HG03378 (cell line): ENCODE measurements around the gene GLIPR1L2.
"Not testable (repeated sequence)": the region's sequence is repeated elsewhere in the genome, so short reads cannot be mapped to it uniquely, and the experiment has no call there.

ENCODE experiments used
- ATAC-seq: cut with Tn5 transposase; IDR thresholded peaks from one replicate; pipeline ENCODE4 v1.9.1; 2021; ENCODE audit warnings: mild to moderate bottlenecking, moderate library complexity; ENCODE audit not compliant: unreplicated experiment

The GLIPR1L2 gene

DNA sequence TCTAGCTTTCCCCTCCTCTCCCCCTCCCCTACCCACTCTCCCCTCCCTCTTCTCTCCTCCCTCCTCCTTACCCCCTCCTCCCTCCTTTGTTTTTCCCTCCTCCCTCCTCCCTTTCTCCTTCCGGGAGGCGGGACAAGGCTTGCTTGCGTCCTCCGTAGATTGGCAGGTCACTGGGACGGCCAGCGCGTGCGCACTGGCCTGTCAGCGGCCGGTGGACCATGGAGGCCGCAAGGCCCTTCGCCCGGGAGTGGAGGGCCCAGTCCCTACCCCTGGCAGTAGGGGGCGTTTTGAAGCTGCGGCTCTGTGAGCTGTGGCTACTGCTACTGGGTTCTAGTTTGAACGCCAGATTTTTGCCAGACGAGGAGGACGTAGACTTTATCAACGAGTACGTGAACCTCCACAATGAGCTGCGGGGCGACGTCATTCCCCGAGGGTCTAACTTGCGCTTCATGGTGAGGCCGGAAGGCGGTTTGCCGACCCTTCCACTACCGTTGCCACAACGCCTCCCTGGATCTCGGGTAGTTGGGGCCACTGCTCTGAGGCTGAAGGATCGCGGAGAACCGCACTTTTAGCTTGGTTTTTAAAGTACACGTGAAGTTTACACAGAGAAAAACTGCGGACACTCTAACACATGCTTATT, at the start of gene GLIPR1L2:
Gene GLIPR1L2 (plus strand): TSS at position 191 of the 640 bp plus-strand sequence. CDS start 28 bp downstream, at position 219.
- peak; percentile 95 for ATAC-seq

DNA sequence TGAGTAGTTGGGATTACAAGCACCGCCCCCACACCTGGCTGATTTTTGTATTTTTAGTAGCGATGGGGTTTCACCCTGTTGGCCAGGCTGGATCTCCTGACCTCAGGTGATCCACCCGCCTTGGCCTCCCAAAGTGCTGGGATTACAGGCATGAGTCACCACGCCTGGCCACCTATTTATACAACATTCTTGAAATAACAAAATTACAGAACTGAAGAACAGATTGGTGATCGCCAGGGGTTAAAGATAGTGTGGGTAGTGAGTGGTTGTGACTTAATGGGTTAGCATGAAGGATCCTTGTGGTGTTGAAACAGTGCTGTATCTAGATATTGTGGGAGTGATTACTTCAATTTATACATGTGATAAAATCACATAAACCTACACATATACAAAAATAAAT, 49.0 kb upstream of the GLIPR1L2 start:
- no peak for ATAC-seq

DNA sequence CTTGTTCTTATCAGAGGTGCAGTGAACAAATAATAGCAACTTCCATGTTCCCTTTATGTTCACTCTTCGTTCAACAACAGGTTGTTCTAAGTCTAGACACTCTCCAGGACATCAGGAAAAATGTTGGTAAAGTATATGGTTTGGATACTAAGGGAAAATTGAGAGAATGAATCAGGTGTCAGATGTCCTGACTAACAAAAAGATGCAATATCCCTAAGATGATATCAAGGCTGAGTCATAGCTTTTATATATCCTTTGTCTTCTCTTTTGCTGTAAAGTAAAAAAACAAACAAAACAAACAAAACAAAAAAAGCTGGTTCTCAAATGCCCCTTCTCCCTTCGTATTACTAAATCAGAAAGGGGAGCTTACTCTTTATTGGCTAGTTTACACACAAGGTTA, 45.4 kb upstream of the GLIPR1L2 start:
- ATAC-seq = no peak

DNA sequence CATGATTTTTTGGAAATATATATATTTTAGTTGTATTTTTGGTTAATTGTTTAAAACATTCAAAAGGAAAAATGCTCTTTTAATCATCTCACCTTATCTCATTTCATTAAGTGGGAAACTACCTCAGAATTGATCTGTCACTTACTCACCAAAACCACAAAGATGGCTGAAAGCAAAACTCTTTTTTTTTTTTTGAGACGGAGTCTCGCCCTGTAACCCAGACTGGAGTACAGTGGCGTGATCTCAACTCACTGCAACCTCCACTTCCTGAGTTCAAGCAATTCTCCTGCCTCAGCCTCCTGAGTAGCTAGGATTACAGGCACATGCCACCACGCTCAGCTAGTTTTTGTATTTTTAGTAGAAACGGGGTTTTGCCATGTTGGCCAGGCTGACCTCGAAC, 44.7 kb upstream of the GLIPR1L2 start:
- not testable (repeated sequence) for ATAC-seq

DNA sequence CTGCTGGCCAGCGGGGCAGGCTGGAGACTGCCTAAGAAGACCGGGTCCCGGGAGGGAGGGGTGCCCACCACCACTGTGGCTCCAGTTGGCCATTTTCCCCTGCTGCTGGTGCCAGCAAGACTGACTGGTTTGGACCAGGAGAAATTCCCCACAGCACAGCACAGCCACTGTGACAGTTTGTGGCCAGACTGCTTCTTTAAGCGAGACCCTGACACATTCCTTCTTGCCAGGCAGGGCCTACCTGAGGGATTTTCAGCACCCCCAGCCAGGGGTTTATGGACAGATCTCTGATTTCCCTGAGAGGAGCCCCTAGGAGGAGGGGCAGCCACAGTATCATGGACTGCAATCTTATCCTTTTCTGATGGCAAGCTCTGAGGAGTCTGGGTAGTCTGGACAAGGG, 40.9 kb upstream of the GLIPR1L2 start:
- ATAC-seq = no peak

DNA sequence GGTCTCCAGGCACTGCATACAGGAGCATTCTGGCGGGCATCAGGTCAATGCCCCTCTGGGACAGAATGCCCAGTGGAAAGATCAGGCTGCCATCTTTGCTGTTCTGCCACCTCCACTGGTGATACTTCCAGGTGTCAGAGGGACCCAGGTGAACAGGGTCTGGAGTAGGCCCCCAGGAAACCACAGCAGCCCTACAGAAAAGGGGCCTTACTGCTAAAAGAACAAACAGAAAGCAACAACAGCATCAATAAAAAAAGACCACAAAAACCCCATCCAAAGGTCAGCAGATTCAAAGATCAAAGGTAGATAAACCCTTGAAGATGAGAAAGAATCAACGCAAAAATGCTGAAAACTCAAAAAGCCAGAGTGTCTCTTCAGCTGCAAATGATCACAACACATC, 40.5 kb upstream of the GLIPR1L2 start:
- ATAC-seq = no peak

DNA sequence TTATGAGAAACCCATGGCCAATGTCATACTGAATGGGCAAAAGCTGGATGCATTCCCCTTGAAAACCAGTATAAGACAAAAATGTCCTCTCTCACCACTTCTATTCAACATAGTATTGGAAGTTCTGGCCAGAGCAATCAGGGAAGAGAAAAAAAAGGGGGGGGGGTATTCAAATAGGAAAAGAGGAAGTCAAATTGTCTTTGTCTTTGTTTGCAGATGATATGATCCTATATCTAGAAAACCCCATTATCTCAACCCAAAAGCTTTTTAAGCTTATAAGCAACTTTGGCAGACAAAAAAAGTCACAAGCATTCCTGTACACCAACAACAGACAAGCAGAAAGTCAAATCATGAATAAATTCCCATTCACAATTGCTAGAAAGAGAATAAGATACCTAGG, 36.9 kb upstream of the GLIPR1L2 start:
- no peak for ATAC-seq

DNA sequence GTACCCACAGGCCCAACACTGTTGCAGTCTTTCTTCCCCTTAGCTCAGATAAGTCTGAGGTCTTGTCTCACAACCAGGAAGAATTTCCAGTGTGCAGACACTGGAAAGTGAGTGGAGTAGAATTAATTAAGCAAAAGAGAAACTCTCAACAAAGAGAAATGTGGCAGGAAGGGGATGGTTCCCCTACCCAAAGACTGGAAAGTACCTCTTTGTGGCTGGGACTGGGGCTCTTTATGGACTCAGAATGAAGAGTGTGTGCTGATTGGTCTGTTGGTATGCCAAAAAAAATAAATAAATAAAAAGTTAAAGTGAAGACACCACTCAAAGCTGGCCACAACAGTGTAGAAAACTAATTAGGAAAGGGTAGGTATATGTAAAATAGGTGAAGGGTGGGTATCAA, 30.0 kb upstream of the GLIPR1L2 start:
- peak; percentile 70 for ATAC-seq

DNA sequence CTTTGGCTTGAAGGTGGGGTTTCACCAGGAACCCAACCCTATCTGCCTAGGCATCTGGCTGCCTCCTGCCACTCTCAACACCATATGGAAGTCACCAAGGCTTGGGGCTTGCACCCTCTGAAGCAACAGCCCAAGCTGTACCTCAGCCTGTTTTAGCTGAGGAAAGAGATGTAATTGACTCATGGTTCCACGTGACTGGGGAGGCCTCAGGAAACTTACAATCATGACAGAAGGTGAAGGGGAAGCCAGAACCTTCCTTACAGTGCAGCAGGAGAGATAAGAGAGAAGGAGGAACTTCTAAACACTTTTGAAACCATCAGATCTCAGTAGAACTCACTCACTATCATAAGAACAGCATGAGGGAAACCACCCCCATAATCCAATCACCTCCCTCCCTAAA, 29.5 kb upstream of the GLIPR1L2 start:
- ATAC-seq = peak; percentile 19

DNA sequence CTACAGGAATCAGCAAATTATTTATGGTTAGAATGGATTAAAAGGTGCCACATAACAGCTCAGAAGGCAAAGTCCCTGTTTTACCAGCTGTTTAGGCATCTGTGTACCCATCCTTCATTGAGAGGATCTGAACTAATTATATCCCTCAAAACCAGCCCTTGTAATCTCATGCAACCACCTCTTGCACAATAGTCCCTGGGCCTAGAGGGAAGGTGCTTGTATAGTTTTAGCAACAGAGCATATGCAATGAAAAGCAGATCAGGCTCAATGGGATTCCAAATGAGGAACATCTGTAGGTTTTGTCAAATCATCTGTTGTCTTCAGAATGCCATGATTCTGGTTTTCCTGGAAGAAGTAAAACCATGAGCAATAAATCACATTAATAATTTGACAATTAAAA, 26.0 kb upstream of the GLIPR1L2 start:
- ATAC-seq = no peak

DNA sequence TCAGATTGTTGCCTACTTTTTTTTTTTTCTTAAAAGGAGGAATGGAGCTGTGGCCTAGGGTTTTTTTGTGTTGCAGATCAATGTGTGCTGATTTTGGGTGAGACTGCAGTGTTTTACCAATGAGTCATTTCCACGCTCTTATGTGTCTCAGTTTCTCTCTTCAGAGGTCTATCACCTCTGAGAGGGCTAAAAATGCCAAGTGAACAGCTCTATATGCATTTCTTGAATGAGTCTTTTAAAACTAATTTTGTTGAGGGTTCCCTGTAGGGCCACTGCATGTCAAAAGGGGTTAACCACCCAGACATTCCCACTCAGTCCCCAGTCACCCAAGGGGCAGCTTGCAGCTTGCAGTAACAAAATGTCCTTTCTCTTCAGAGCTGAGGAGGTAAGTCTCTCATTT, 24.3 kb upstream of the GLIPR1L2 start:
- ATAC-seq = peak; percentile 83

DNA sequence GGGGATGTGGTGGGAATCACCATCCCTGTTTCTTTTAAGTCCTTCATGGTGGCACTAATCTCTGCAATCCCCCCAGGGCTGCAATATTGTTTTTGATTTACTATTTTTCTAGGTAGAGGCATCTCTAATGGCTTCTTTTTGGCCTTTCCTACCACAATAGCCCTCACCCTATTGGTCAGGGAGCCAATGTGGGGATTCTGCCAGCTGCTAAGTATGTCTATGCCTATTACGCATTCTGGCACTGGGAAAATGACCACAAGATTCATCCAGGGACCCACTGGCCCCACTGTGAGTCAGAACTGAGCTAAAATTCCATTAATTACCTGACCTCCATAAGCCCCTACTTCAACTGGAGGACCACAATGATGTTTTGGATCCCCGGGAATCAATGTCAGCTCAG, 15.9 kb upstream of the GLIPR1L2 start:
- no peak for ATAC-seq

DNA sequence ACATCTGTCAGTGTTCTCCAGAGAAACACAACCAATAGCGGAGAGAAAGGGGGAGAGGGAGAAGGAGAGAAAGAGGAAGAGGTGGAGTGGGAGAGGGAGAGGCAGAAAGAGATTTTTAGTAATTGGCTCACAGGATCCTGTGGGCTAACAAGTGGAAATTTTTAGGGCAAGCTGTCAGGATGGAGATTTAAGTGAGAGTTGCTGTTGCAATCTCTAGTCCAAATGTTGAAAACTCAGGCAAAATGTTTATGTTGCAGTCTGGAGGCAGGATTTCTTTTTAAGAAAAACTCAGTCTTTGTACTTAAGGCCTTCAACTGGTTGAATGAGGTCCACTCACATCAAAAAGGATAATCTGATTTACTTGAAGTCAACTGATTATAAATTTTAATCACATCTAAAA, 12.5 kb upstream of the GLIPR1L2 start:
- ATAC-seq = no peak

DNA sequence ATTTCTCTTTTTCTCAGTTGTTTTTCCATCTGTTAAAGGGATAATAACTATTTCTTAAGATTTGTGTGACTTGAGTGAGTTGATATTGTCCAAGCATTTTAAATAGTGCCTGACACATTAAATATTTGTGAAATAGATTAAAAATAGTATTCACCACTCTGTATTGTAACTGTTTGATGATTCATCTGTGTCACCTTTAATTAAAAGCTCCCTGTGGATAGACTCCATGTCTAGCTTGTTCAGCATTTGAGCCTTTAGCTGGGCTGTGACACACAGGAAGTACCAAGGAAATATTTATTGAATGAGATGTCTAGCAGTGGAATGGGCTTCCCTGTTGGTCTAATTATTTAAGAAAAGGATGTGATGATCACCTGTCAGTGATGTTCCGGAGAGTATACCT, 1.8 kb upstream of the GLIPR1L2 start:
- ATAC-seq = no peak

DNA sequence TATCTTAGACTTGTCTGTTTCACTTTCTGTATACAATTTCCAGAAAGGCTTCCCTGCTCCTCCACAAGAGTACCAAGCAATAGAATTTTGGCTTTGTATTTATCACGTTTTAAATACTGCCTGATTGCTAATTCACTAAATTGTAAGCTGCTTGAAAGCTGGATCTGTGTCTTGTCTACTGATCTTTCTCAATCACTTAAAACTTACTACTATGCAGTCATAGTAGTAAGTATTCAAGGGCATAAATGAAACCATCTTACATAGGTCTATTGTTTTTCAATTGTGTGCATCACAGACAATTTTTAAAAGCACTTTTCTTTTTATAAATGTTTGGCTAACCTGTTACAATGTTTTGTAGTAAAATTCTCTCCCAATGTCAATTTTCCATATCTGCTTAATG, 1.2 kb upstream of the GLIPR1L2 start:
- ATAC-seq = no peak

DNA sequence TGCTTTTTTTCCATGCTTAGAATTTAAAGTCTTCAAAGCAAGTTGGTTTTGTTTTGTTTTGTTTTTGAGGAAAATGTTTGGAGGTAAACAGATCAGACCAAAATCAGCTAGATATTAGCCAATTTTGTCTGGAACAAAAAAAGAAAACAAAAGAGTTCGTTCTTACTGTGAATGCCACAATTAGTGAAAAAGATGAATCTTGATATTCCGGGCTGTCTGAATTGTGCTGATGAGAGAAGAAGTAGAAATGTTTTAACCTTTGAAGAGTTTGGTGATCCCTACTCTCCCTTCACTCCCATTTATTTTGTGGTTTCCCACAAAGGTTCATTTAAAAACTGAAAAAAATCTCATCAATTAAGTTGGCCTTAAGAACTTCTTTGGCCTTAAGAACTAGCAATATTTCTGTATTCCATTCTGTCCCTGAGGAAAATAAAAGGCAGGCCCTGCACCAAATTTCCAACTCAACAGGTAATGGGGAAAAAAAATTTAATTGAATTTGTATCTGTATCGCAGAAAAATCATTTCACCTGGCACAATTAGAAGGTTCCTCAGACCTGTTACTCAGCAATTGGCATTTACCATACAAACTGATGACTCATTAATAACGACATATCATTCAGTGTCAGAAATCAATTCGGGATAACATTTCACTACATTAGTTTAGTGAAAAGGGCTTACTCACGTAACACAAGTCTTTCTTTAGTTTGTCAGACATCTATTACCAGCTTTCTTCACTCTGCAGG, 562 bp upstream of the GLIPR1L2 start:
- peak; percentile 4 for ATAC-seq

DNA sequence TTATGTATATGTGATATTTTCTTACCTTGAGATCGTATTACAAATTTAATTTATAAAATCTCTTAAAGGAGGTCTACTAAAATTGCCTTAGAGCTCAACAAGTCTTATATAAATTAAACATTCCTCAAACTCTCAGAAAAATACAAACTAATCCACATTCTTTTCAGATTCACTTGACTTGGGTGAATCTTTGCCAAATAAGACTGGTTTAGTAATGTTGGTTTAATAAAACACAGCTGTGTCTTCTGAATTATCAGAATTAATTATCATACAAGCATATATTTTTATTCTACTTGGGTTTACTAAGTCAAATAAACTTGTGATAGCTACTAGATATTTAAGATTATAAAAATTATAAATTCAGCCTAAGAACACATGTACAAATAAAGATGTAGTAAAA, 13.3 kb downstream of the GLIPR1L2 start:
- ATAC-seq = no peak

DNA sequence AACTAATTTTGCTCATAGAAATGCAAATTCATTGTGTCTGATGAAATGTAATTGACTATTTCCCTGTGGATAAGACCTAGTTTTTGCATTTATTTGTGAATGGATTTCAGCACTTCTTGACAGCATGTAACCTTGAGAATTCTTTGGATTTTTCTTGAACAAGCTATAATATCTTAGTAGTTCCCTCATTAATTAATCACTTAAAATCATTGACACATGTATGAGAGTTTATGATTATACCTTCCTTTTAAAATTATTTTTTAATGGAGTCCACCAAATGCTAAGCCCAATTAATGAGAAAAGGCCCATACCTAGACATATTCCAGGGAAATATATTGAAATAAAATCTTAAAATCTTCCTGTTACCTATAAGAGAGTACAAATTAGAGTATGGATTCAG, 16.8 kb downstream of the GLIPR1L2 start:
- no peak for ATAC-seq

DNA sequence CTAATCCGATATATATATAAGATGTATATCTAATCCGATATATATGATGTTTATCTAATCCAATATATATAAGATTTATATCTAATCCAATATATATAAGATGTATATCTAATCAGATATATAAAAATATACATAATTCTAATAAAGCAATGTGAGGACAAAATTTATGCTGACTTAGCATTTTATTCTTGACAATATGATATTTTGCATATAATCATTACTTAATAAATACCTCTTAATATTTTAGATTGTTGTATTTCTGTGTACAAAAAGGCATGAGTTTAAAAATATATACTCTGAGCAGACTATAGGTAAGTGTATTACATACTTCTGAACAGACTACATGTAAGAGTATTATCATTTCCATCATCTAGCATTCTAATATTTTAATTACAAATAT, 18.9 kb downstream of the GLIPR1L2 start:
- ATAC-seq = no peak

DNA sequence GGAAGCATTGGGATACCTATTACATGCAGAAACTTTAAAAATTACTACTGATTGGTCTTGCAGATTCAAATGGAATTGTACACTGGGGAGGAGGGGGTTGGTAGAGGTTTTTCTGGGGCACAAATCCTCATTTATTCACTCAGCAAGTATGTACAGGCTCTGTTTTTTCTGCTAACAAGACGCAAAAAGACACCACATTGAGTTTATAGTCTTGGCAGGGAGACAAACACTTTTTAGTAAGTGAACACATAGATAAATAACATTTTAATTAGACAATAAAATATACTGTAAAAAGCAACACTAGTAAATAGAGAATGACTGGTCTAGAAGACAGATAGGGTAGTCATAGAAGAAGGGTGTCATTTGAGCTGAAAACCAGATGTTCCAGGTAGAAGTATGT, 23.8 kb downstream of the GLIPR1L2 start:
- ATAC-seq = no peak

DNA sequence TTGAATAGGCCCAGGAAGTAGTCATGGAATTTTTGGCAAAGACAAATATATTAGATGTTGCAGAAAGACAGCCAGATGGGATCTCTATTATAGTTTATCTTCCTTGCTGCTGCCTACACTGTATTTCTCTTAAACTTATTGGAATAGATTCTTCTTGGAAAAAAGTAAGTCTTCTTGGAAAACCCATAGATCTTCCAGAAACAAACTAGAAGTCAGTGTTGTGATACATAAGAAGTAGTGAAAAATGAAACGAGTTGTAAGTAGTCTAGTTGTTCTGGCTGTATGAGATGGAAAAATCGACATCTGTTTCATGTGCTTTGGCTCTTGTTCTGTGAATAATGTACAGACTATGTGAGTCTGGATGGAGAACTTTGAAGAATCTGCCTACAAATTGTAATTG, 29.0 kb downstream of the GLIPR1L2 start:
- ATAC-seq = no peak

DNA sequence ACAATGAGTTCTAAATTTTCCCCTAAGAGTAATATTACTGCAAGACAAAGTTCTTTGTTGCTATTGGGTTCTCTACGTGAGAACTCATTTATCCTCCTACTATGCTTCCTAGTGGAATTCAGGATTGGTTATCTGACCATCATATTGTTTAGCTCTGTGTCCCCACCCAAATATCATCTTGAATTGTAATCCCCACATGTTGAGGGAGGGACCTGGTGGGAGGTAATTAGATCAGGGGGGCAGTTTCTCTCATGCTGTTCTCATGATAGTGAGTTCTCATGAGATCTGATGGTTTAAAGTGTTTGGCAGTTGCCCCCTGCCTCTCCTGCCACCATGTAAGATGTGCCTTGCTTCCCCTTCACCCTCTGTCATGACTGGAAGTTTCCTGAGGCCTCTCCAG, 36.6 kb downstream of the GLIPR1L2 start:
- no peak for ATAC-seq

DNA sequence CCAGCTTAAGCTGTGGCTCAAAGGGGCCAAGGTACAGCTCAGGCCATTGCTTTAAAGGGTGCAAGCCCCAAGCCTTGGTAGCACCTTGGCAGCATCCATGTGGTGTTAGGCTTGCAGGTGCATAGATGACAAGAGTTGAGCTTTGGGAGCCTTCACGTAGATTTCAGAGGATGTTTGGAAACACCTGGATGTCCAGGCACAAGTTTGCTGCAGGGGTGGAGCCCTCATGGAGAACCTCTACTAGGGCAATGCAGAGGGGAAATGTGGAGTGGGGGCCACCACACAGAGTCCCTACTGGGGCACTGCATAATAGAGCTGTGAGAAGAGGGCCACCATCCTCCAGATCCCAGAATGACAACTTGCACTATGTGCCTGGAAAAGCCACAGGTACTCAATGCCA, 37.9 kb downstream of the GLIPR1L2 start:
- ATAC-seq = no peak
